Endothelial cell of umbilical vein (primary cell): ENCODE results near the gene MOXD1. TPM values are rescaled to one million over a fixed set of nuclear protein-coding genes. Genes with fewer than 3 reads are reported as not detected.

Source experiments
- BruUV-seq: library from RNA; stranded (reverse); fragments of 400-500 nt; replicated peaks from 2 replicates; lab custom pipeline; 2021; lab: Mats Ljungman, UMichigan
- CTCF ChIA-PET: fragments of 300-600, 350-600 bp; sonication (Branson Sonifier 250); formaldehyde crosslinking; loops from one replicate; lab custom pipeline; 2021; ENCODE audit warnings: antibody characterized with exemption, inconsistent platforms; lab: Charles Lee
- POLR2A ChIA-PET: fragments of 300-600, 350-600 bp; sonication (Branson Sonifier 250); formaldehyde crosslinking; loops from one replicate; lab custom pipeline; 2021; ENCODE audit warnings: antibody characterized with exemption, inconsistent platforms; lab: Charles Lee
- DNase-seq: peaks from one replicate; pipeline ENCODE4 v3.0.0-alpha.2; 2011; ENCODE audit warnings: low read depth, low spot score
- FAIRE-seq: peaks from 2 replicates; lab custom pipeline; 2011; peaks lifted over from hg19 to GRCh38; lab: Jason Lieb, UNC
- H2AFZ ChIP-seq: 2 replicates; pipeline ENCODE4 v1.6.0; 2012; ENCODE audit warnings: low read depth, low read length, control low read depth, inconsistent platforms
- H3K27ac ChIP-seq: 2 replicates; pipeline ENCODE4 v1.5.1; 2011; ENCODE audit warnings: low read depth, mild to moderate bottlenecking, control low read depth, low read length, moderate library complexity; ENCODE audit not compliant: insufficient read depth
- H3K27me3 ChIP-seq, 2 experiments: 2 replicates each; pipeline versions ENCODE4 v1.6.0 to v1.6.1; 2011; ENCODE audit warnings: low read length in 2 of 2, mixed read lengths in 1 of 2; ENCODE audit not compliant: control insufficient read depth in 2 of 2, insufficient read depth in 2 of 2
- H3K36me3 ChIP-seq, 2 experiments: 2 replicates in 1 of 2; 3 replicates in 1 of 2; pipeline ENCODE4 v1.5.1; 2011; ENCODE audit warnings: low read length in 2 of 2, mild to moderate bottlenecking in 1 of 2, moderate library complexity in 1 of 2; ENCODE audit not compliant: control insufficient read depth in 2 of 2, insufficient read depth in 2 of 2; ENCODE audit errors: extremely low read depth in 1 of 2
- H3K4me1 ChIP-seq: 3 replicates; pipeline ENCODE4 v1.5.1; 2011; ENCODE audit warnings: mild to moderate bottlenecking, low read length; ENCODE audit not compliant: control insufficient read depth, insufficient read depth; ENCODE audit errors: extremely low read depth
- H3K4me2 ChIP-seq: 2 replicates; pipeline ENCODE4 v1.6.1; 2011; ENCODE audit warnings: low read length, control low read depth, mixed read lengths; ENCODE audit not compliant: insufficient read depth
- H3K4me3 ChIP-seq, 3 experiments: fragments of 200-600 bp in 1 of 3; sonication (generic), shearing (Covaris generic) in 1 of 3; replicated peaks in 1 of 3; 2 replicates each; pipeline ENCODE4 v1.5.1; 2011 to 2016; ENCODE audit warnings: control low read depth in 3 of 3, low read length in 3 of 3, mild to moderate bottlenecking in 2 of 3, inconsistent platforms in 1 of 3, low read depth in 1 of 3, moderate library complexity in 1 of 3; ENCODE audit not compliant: insufficient read depth in 1 of 3
- H3K79me2 ChIP-seq: 2 replicates; pipeline ENCODE4 v1.6.0; 2012; ENCODE audit warnings: low read length, inconsistent platforms; ENCODE audit not compliant: control insufficient read depth, insufficient read depth
- H3K9ac ChIP-seq: replicated peaks from 2 replicates; pipeline ENCODE3; 2011; ENCODE audit warnings: low read length, control low read depth; ENCODE audit not compliant: insufficient read depth; ENCODE audit errors: extremely low read depth
- H3K9me1 ChIP-seq: replicated peaks from 3 replicates; pipeline ENCODE4 v1.6.0; 2011; ENCODE audit warnings: mild to moderate bottlenecking, low read length; ENCODE audit not compliant: control insufficient read depth, insufficient read depth; ENCODE audit errors: extremely low read depth
- H3K9me3 ChIP-seq: replicated peaks from 2 replicates; pipeline ENCODE4 v1.5.1; 2012; ENCODE audit warnings: low read length, inconsistent platforms; ENCODE audit not compliant: control insufficient read depth, insufficient read depth
- H4K20me1 ChIP-seq: replicated peaks from 2 replicates; pipeline ENCODE3; 2011; ENCODE audit warnings: mild to moderate bottlenecking, low read length; ENCODE audit not compliant: control insufficient read depth, insufficient read depth; ENCODE audit errors: extremely low read depth
- CTCF ChIP-seq, 2 donors: IDR thresholded peaks; 1 replicate in 1 of 2; 2 replicates in 1 of 2; pipeline ENCODE4 v1.5.1; 2011; ENCODE audit warnings: low read length in 2 of 2, mild to moderate bottlenecking in 2 of 2, moderate library complexity in 2 of 2, control low read depth in 1 of 2, inconsistent platforms in 1 of 2, low read depth in 1 of 2; ENCODE audit not compliant: insufficient read depth in 1 of 2; ENCODE audit errors: extremely low read depth in 1 of 2
- EZH2 ChIP-seq: IDR thresholded peaks from 2 replicates; pipeline ENCODE4 v1.6.1; 2012; ENCODE audit warnings: borderline replicate concordance, low read depth, mild to moderate bottlenecking, moderate library complexity, low read length, inconsistent platforms; ENCODE audit not compliant: severe bottlenecking
- FOS ChIP-seq: IDR thresholded peaks from 2 replicates; pipeline ENCODE4 v1.6.1; 2011; ENCODE audit warnings: mild to moderate bottlenecking, low read length, moderate library complexity, borderline replicate concordance; ENCODE audit not compliant: insufficient read depth
- GATA2 ChIP-seq: IDR thresholded peaks from 2 replicates; pipeline ENCODE4 v1.7.0; 2011; ENCODE audit warnings: low read depth, mild to moderate bottlenecking, moderate library complexity, mixed read lengths, low read length; ENCODE audit not compliant: insufficient read length, insufficient read depth
- JUN ChIP-seq: IDR thresholded peaks from 2 replicates; pipeline ENCODE4 v1.6.1; 2011; ENCODE audit warnings: borderline replicate concordance, low read depth; ENCODE audit not compliant: insufficient read length, insufficient read depth
- MAX ChIP-seq: IDR thresholded peaks from 2 replicates; pipeline ENCODE4 v1.6.1; 2011; ENCODE audit not compliant: insufficient read depth, insufficient read length
- MYC ChIP-seq: IDR thresholded peaks from one replicate; pipeline ENCODE4 v1.6.1; 2011; ENCODE audit warnings: mild to moderate bottlenecking, low read depth, low read length
- POLR2A ChIP-seq: IDR thresholded peaks from 2 replicates; pipeline ENCODE4 v1.6.1; 2012; ENCODE audit warnings: low read depth, mild to moderate bottlenecking, control low read depth, low read length
- POLR2AphosphoS5 ChIP-seq: IDR thresholded peaks from 2 replicates; pipeline ENCODE4 v1.6.1; 2012; ENCODE audit warnings: low read depth, mild to moderate bottlenecking, control low read depth, low read length, moderate library complexity; ENCODE audit not compliant: insufficient read depth
- dilution Hi-C: fragments of 300-500 bp; cut with MboI; formaldehyde crosslinking; loops from one replicate; pipeline ENCODE4 v1.15.0; 2019; ENCODE audit warnings: low sequenced_read_pairs; ENCODE audit not compliant: extremely low pct_ligation_motif_present
- intact Hi-C: fragments of 100-400 bp; cut with micrococcal nuclease; formaldehyde crosslinking; loops from one replicate; pipeline ENCODE4 v1.10.0; 2022
- polyA plus RNA-seq, 4 experiments: library from polyadenylated mRNA; depleted of rRNA in 3 of 4; stranded (reverse) in 3 of 4; unstranded in 1 of 4; fragments of >200 nt; gene quantifications; 2 replicates each; pipeline versions ENCODE4 v1.2.1 to v1.2.3, GENCODE V29; 2011 to 2012; ENCODE audit warnings: missing spikeins in 1 of 4
- total RNA-seq: library from RNA; stranded (reverse); gene quantifications from 2 replicates; pipeline ENCODE4 v1.2.3, GENCODE V29; 2021

Gene MOXD1
- total and polyA plus RNA-seq, 2 donors (not counting 3 experiments of a cell fraction or from before 2014, with no cell fraction given) = 0.01 TPM; not detected in 1

GRCh38 chr6:132390451-132390850, 10.8 kb downstream of the MOXD1 start:
- Histone ChIP-seq H3K27ac (no peak overlapping the region), H3K9me1 (no peaks in the 10 kb centered on the region), H4K20me1 (no peaks in the 10 kb centered on the region), H3K36me3 (no peaks in the 10 kb centered on the region), H3K27me3 (peaks cover 3 to 15% of the 10 kb centered on the region in 2 experiments), H3K9ac (no peak overlapping the region), H3K79me2 (no peaks in the 10 kb centered on the region), H3K4me3 (no peak overlapping the region), H3K9me3 (no peaks in the 10 kb centered on the region), H3K4me2 (no peak overlapping the region), H3K4me1 (no peaks in the 10 kb centered on the region), H2AFZ (no peak overlapping the region)
- POLR2A ChIA-PET = no interaction called here
- dilution Hi-C loops = no loop called here
- DNase-seq = no peak
- CTCF ChIA-PET = interaction anchor here (0.9 to 3.6 kb wide), 6 partner anchors 8 to 110 kb away, joined by 3 to 34 read pairs (median 4); no protein-coding TSS in a partner anchor
- no TSS peak for BruUV-seq
- no peak for FAIRE-seq
- TF ChIP-seq MYC (no peak), JUN (no peak), FOS (no peak), MAX (no peak), GATA2 (no peak), EZH2 (no peak), POLR2A (no peak), POLR2AphosphoS5 (no peak), CTCF (IDR thresholded peaks at IDR 0.05; ENCODE audit: extremely low read depth in 1 of 2, insufficient read depth in 1 of 2, low read depth in 1 of 2, low read length in 2 of 2) (no peak)
- intact Hi-C loops = no loop called here
